Caco-2 (cell line): ENCODE results near the gene FAM53A. TPM values are rescaled to one million over a fixed set of nuclear protein-coding genes. Genes with fewer than 3 reads are reported as not detected.

ENCODE experiments used
- BruUV-seq: library from RNA; stranded (reverse); fragments of 400-500 nt; replicated peaks from 2 replicates; lab custom pipeline; 2021; lab: Mats Ljungman, UMichigan
- CTCF ChIA-PET: fragments of 300-600 bp; sonication (Branson Sonifier 250); formaldehyde crosslinking; loops from one replicate; lab custom pipeline; 2022; ENCODE audit warnings: antibody characterized with exemption; lab: Charles Lee
- POLR2A ChIA-PET: fragments of 300-600 bp; sonication (Branson Sonifier 250); formaldehyde crosslinking; loops from one replicate; lab custom pipeline; 2022; ENCODE audit warnings: antibody characterized with exemption; lab: Charles Lee
- DNase-seq, 2 experiments: peaks; one replicate each; pipeline versions ENCODE4 v3.0.0 to v3.0.0-alpha.2; 2020 to 2022
- H3K27me3 ChIP-seq: replicated peaks from 2 replicates; pipeline ENCODE4 v1.6.0; 2011; ENCODE audit warnings: low read length; ENCODE audit not compliant: control insufficient read depth, insufficient read depth
- H3K36me3 ChIP-seq: 2 replicates; pipeline ENCODE4 v1.5.1; 2011; ENCODE audit warnings: low read length; ENCODE audit not compliant: control insufficient read depth, insufficient read depth
- H3K4me1 ChIP-seq: fragments of 250-450 bp; sonication (Bioruptor Pico); 2 replicates; pipeline ENCODE4 v1.5.1; 2020; ENCODE audit warnings: mild to moderate bottlenecking
- H3K4me3 ChIP-seq: 2 replicates; pipeline ENCODE4 v1.5.1; 2011; ENCODE audit warnings: low read depth, mild to moderate bottlenecking, control low read depth, low read length
- H3K9me3 ChIP-seq: fragments of 250-450 bp; sonication (Bioruptor Pico); 2 replicates; pipeline ENCODE4 v1.5.1; 2020; ENCODE audit warnings: mild to moderate bottlenecking, moderate library complexity
- H3K27ac Mint-ChIP-seq: one replicate; pipeline ENCODE4 v1.8.0; 2022; ENCODE audit warnings: mixed read lengths; ENCODE audit not compliant: unreplicated experiment
- H3K27me3 Mint-ChIP-seq: one replicate; pipeline ENCODE4 v1.8.0; 2022; ENCODE audit warnings: mixed read lengths; ENCODE audit not compliant: insufficient read depth, unreplicated experiment
- H3K36me3 Mint-ChIP-seq: one replicate; pipeline ENCODE4 v1.8.0; 2022; ENCODE audit warnings: mild to moderate bottlenecking, mixed read lengths; ENCODE audit not compliant: insufficient read depth, unreplicated experiment
- H3K4me1 Mint-ChIP-seq: one replicate; pipeline ENCODE4 v1.8.0; 2022; ENCODE audit warnings: low read depth, mixed read lengths; ENCODE audit not compliant: unreplicated experiment
- H3K4me3 Mint-ChIP-seq: one replicate; pipeline ENCODE4 v1.8.0; 2022; ENCODE audit warnings: mild to moderate bottlenecking, moderate library complexity, mixed read lengths; ENCODE audit not compliant: unreplicated experiment
- H3K9me3 Mint-ChIP-seq: one replicate; pipeline ENCODE4 v1.8.0; 2022; ENCODE audit warnings: mixed read lengths; ENCODE audit not compliant: unreplicated experiment
- CTCF ChIP-seq, 2 experiments: fragments of 200-600 bp in 1 of 2; IDR thresholded peaks; 1 replicate in 1 of 2; 2 replicates in 1 of 2; pipeline versions ENCODE4 v1.5.1 to v1.8.0; 2011 to 2022; ENCODE audit warnings: antibody characterized with exemption in 1 of 2, control low read depth in 1 of 2, inconsistent platforms in 1 of 2, low read depth in 1 of 2, low read length in 1 of 2, mild to moderate bottlenecking in 1 of 2, moderate library complexity in 1 of 2; ENCODE audit not compliant: insufficient read depth in 1 of 2, severe bottlenecking in 1 of 2, unreplicated experiment in 1 of 2
- intact Hi-C: fragments of 100-400 bp; cut with micrococcal nuclease; formaldehyde crosslinking; loops from one replicate; pipeline ENCODE4 v1.10.0; 2022; ENCODE audit not compliant: unreplicated experiment
- total RNA-seq: library from RNA; stranded (reverse); gene quantifications from 2 replicates; pipeline ENCODE4 v1.2.3, GENCODE V29; 2022

Gene FAM53A
- total RNA-seq, 1 experiment from 2014 or later: 4.1 TPM

GRCh38 chr4:1727117-1728031, 43.3 kb upstream of the FAM53A start:
- CTCF ChIA-PET: interaction anchor here (2.7 kb wide), 1 partner anchor 34 kb away, joined by 15 read pairs; no protein-coding TSS in a partner anchor
- H3K4me3 Mint-ChIP-seq: no peak overlapping the region
- intact Hi-C loops: loop anchor here (2.0 kb wide), 1 partner anchor 15 kb away; the partner anchor contains the start of gene SLBP
- peaks cover 8% of the 10 kb centered on the region for H3K4me1 Mint-ChIP-seq
- H3K9me3 ChIP-seq: no peaks in the 10 kb centered on the region
- no peak for TF ChIP-seq CTCF (IDR thresholded peaks at IDR 0.05; ENCODE audit: insufficient read depth in 1 of 2, low read depth in 1 of 2, low read length in 1 of 2, severe bottlenecking in 1 of 2, unreplicated experiment in 1 of 2)
- no peaks in the 10 kb centered on the region for H3K27me3 Mint-ChIP-seq
- DNase-seq: no peak
- peaks cover 5% of the 10 kb centered on the region for H3K36me3 ChIP-seq
- H3K4me3 ChIP-seq: no peak overlapping the region
- H3K36me3 Mint-ChIP-seq: peaks cover 83% of the 10 kb centered on the region
- BruUV-seq: no TSS peak
- H3K9me3 Mint-ChIP-seq: no peaks in the 10 kb centered on the region
- H3K27ac Mint-ChIP-seq: no peak overlapping the region
- no peaks in the 10 kb centered on the region for H3K27me3 ChIP-seq
- POLR2A ChIA-PET: interaction anchor here (1.6 kb wide), 1 partner anchor 34 kb away, joined by 3 read pairs; no protein-coding TSS in a partner anchor
- H3K4me1 ChIP-seq: peaks cover 6% of the 10 kb centered on the region; the same call in 1 of the 2 replicates

- POLR2A ChIA-PET: no interaction called here
- no peak overlapping the region for H3K4me3 Mint-ChIP-seq
- H3K4me3 ChIP-seq: no peak overlapping the region
- no peaks in the 10 kb centered on the region for H3K9me3 Mint-ChIP-seq
- peak; percentile 83 to 89 for DNase-seq
- H3K27ac Mint-ChIP-seq: peak overlapping the region; percentile 81
- H3K27me3 Mint-ChIP-seq: no peaks in the 10 kb centered on the region
- H3K27me3 ChIP-seq: no peaks in the 10 kb centered on the region
- H3K36me3 Mint-ChIP-seq: peaks cover 86% of the 10 kb centered on the region
- BruUV-seq: no TSS peak
- no peaks in the 10 kb centered on the region for H3K9me3 ChIP-seq
- CTCF ChIA-PET: interaction anchor here (0.5 to 2.7 kb wide), 4 partner anchors 14 to 59 kb away, joined by 3 to 15 read pairs (median 5); partner anchors contain the start of gene SLBP
- TF ChIP-seq CTCF (IDR thresholded peaks at IDR 0.05; ENCODE audit: insufficient read depth in 1 of 2, low read depth in 1 of 2, low read length in 1 of 2, severe bottlenecking in 1 of 2, unreplicated experiment in 1 of 2): peak; percentile 89 to 94
- H3K4me1 ChIP-seq: peaks cover 6% of the 10 kb centered on the region; the same call in 1 of the 2 replicates
- intact Hi-C loops: loop anchor here (1.0 to 2.0 kb wide), 2 partner anchors 14 to 33 kb away; partner anchors contain the start of gene SLBP
- H3K36me3 ChIP-seq: peaks cover 5% of the 10 kb centered on the region
- H3K4me1 Mint-ChIP-seq: peaks cover 11% of the 10 kb centered on the region
Observed at GRCh38 chr4:1726146-1726934, 42.2 kb upstream of the FAM53A start.

- H3K36me3 ChIP-seq: peaks cover 5% of the 10 kb centered on the region
- Mint-ChIP-seq H3K9me3 (no peaks in the 10 kb centered on the region), H3K27me3 (no peaks in the 10 kb centered on the region), H3K4me3 (no peak overlapping the region), H3K27ac (no peak overlapping the region), H3K4me1 (peaks cover 11% of the 10 kb centered on the region), H3K36me3 (peaks cover 85% of the 10 kb centered on the region)
- H3K4me3 ChIP-seq: no peak overlapping the region
- intact Hi-C loops: no loop called here
- H3K9me3 ChIP-seq: no peaks in the 10 kb centered on the region
- no peak for DNase-seq
- POLR2A ChIA-PET: no interaction called here
- no peak for TF ChIP-seq CTCF (IDR thresholded peaks at IDR 0.05; ENCODE audit: insufficient read depth in 1 of 2, low read depth in 1 of 2, low read length in 1 of 2, severe bottlenecking in 1 of 2, unreplicated experiment in 1 of 2)
- no peaks in the 10 kb centered on the region for H3K27me3 ChIP-seq
- no TSS peak for BruUV-seq
- H3K4me1 ChIP-seq: peaks cover 6% of the 10 kb centered on the region; the same call in 1 of the 2 replicates
- CTCF ChIA-PET: interaction anchor here (0.7 to 2.7 kb wide), 3 partner anchors 32 to 369 kb away, joined by 3 to 15 read pairs (median 11); no protein-coding TSS in a partner anchor
Observed at GRCh38 chr4:1725521-1725920, 41.4 kb upstream of the FAM53A start.
